RKO (cell line): ENCODE data around the gene FBRSL1.
"Not testable (repeated sequence)": the region's sequence is repeated elsewhere in the genome, so short reads cannot be mapped to it uniquely, and the experiment has no call there.

ENCODE experiments used
- DNase-seq: peaks from one replicate; pipeline ENCODE4 v3.0.0-alpha.2; 2016; ENCODE audit warnings: low spot score

The FBRSL1 gene

GRCh38 chr12:132525833-132526455 is 36.0 kb downstream of the FBRSL1 start:
- no peak for DNase-seq

DNA sequence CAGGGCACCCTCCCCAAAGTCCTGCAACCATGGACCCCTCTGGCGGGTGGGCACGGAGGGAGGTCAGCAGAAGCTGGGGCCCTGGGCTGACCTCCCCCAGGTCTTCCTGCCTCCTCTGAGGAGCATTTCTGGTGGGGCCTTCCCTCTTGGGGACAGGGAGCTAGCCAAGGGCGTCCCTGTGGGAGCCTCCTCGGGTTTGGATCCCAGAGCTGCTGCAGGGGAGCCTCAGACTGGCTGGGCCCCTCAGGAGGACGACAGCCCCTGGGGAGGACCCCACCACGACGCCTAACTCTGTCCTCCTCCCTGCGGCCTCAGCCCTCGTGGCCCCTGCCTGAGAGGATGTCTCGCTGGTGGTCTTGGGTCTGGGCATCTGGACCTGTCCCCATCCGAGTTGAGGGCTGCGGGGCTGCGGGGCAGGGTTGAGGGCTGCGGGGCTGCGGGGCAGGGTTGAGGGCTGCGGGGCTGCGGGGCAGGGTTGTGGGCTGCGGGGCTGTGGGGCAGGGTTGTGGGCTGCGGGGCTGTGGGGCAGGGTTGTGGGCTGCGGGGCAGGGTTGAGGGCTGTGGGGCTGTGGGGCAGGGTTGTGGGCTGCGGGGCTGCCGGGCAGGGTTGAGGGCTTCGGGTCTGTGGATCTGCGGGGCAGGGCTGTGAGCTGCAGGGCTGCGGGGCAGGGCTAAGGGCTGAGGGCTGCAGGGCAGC is 37.4 kb downstream of the FBRSL1 start:
- no peak for DNase-seq

DNA sequence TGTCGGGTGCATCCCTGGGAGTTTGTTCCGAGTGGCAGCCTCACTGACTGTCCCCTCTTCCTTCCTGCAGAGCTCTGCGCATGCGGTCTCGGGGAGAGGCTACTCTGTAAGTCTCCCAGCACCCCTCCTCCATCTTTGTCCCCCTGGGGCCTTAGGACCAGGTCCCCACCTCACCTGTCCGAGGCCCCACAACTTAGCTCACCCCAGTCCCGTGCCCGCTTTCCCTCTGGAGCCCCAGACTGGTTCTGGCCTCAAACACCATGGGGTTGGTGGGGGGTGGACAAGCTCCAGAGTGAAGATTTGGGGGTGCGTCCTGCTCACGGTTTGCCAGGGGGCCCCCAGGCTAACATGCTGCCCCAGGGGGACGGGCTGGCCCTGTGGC is 37.9 kb downstream of the FBRSL1 start:
- DNase-seq, result no peak

- no peak for DNase-seq
Measured at GRCh38 chr12:132528564-132529106, 38.7 kb downstream of the FBRSL1 start.

DNA sequence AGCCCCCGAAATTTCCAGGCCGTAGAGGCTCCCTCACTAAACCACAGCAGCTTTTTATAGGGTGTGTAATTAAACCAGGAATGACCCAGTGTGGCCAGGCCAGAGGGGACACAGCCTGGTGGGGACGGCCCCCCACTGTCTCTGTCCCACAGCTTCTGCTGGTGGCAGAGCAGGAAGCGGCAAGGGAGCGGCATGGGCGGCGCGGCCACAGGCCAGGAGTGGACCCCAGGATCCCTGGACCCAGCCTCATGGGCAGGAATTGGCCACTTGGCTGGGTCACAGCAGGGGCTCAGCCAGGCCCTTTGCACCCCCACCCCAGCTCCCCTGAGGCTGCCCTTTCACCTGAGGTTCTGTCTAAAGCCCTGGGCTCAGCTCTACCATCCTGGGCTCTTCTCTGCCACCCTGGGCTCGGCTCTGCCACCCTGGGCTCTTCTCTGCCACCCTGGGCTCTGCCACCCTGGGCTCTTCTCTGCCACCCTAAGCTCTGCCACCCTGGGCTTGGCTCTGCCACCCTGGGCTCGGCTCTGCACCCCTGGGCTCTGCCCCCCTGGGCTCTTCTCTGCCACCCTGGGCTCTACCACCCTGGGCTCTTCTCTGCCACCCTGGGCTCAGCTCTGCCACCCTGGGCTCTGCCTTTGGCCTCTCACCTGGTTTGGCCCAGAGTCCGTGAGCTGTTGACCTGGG is 39.3 kb downstream of the FBRSL1 start:
- DNase-seq, result no peak

DNA sequence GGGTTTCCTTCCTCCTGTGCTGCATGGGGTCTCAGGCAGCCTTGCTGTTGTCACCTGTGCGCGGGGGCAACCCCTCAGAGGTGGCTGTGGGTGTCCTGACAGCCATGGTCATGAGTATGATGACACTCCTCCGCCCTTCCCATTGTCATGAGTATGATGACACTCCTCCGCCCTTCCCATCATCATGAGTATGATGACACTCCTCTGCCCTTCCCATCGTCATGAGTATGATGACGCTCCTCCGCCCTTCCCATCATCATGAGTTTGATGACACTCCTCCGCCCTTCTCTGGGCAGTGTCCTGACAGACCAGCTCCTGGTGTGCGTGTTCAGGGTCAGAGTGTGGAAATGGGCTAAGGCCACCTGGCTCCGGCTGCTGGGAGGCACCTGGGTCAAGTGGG is 40.0 kb downstream of the FBRSL1 start:
- no peak for DNase-seq

DNA sequence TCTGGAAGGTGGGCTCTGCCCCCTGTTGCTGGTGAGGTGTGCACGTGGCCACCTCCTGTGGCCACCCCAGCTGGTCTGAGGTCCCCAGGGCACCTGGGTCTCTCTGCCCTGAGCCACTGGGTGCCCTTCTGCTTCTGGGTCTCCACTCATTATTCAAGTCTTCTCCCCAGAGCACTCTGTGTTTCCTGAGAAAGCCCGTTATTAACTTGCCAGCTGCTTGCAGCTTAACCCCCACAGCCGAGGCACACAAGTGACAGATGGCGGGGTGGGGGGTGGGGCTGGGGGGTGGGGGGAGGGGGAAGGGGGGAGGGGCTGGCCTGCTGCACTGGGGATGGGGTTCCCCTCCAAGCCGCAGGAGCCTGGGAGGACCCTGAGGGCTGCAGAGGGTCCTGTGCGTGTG is 40.5 kb downstream of the FBRSL1 start:
- no peak for DNase-seq

DNA sequence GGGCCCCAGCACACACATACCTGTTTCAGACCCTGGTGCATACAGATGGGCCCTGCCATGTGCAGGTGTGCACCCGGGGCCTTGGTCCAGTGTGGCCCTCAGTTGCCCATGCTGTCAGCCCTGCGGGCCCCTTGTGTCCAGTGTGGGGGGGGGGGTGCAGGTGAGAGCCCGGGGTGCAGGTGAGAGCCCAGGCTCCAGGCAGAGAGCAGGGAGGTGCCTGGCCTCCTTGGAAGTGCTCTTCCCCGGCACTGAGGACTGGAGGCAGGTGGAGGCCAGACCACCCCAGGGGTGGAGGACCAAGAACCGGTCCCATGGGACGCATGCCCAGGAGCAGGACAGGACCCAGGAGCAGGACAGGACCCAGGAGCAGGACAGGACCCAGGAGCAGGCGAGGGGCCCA is 40.9 kb downstream of the FBRSL1 start:
- DNase-seq, result no peak

- DNase-seq, result not testable (repeated sequence)
Measured at GRCh38 chr12:132532711-132533583, 43.0 kb downstream of the FBRSL1 start.

DNA sequence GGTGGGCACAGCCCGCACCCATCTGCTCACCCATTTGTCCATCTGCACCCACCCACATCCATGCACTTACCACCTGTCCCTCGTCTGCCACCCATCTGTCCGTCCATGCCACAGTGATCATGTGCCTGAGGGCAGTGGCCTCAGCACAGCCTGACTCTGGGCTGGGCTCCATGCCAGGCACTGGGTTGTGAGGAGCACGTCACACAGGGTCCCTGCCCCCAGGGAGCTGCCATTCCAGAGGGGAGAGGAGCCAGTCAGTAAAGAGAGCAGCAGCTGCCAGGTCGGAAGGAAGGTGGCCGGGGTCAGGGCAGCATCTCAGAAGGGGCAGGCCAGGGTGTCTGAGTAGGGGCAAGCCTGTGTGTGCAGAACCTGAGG is 43.6 kb downstream of the FBRSL1 start:
- no peak for DNase-seq

GRCh38 chr12:132534076-132534475 is 44.1 kb downstream of the FBRSL1 start:
- DNase-seq, result no peak

DNA sequence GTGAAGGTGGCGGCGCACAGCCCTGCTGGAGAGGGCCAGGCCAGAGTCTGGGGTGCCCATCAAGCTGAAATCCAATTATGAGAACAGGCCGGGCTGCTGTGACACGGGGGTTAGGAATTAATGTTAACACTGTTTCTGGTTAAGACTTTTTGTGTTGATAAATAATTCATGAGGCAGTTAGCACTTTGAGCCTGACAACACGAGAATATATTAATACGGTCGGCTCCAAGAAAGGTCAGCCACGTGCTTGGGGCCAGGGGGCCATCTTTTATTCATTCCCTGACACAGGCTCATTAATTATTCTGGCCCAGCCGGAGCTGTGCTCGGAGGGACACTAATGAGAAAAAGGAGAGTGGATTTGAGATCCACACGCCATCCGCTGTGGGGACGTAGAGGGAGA is 45.1 kb downstream of the FBRSL1 start:
- no peak for DNase-seq

GRCh38 chr12:132536102-132536876 is 46.3 kb downstream of the FBRSL1 start:
- no peak for DNase-seq

GRCh38 chr12:132537049-132537448 is 47.1 kb downstream of the FBRSL1 start:
- no peak for DNase-seq

- no peak for DNase-seq
Measured at GRCh38 chr12:132537836-132538662, 48.1 kb downstream of the FBRSL1 start.

DNA sequence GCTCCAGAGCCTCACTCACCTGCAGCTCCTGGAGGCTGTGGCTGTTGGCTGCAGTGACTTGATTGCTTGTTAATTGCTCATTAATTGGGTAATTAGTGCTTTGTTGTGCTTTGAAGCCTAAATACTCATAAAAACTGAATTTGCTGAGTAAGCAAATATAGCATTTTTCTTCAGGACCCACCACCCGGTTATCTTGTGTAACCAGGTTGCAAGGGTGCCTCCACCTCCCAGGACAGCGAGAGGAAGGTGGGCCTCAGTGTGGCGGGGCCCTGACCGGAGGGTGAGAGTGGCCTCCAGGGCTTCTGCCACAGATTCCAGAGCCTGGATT is 48.7 kb downstream of the FBRSL1 start:
- no peak for DNase-seq

DNA sequence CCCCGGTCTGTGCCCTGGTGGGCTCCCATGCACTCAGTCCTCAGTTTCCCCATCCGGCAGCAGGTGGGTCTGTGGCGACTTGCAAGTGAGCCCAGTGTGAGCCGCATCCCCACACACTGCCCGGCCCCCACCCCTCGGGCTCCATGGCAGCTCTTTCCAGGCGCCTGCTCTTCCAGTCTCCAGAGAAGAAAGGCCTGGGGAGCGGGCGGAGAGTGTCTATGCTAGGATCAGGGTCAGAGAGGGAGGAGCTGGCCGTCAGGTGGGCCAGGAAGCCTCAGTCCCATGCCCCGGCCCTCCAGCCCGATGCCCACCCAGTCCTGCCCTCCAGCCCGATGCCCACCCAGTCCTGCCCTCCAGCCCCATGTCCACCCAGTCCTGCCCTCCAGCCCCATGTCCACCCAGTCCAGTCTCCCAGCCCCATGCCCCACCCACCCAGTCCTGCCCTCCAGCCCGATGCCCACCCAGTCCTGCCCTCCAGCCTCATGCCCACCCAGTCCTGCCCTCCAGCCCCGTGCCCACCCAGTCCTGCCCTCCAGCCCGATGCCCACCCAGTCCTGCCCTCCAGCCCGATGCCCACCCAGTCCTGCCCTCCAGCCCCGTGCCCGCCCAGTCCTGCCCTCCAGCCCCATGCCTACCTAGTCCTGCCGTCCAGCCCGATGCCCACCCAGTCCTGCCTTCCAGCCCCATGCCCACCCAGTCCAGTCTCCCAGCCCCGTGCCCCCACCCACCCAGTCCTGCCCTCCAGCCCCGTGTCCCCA is 49.2 kb downstream of the FBRSL1 start:
- no peak for DNase-seq

GRCh38 chr12:132540436-132540835 is 50.5 kb downstream of the FBRSL1 start:
- DNase-seq, result no peak

- no peak for DNase-seq
Measured at GRCh38 chr12:132541200-132541599, 51.2 kb downstream of the FBRSL1 start.

DNA sequence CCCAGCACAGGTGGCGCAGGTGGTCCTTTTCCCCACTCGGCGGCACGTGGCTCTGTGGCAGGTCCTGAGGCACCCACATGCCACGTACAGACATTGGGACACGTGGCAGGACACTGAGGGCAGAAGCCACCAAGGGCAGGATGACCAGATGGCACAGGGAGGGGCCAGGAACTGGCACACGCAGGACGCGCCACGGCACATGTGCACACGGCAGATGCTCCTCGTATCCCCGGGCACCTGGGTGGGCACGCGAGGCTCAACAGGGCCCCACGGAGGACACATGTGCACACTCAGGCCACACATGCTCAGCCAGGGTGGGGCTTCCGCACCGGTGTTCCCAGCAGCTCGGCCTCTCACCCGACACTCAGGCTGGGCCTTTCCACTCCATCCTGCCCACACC is 52.0 kb downstream of the FBRSL1 start:
- no peak for DNase-seq
